HG03520 (cell line): Measurements from ENCODE around the gene GDPGP1.

Experiments used
- ATAC-seq: cut with Tn5 transposase; IDR thresholded peaks from one replicate; pipeline ENCODE4 v1.9.1; 2021; ENCODE audit warnings: mild to moderate bottlenecking, moderate library complexity; ENCODE audit not compliant: unreplicated experiment

The GDPGP1 gene

GRCh38 chr15:90294601-90295269 lies 60.7 kb downstream of the GDPGP1 start:
- no peak for ATAC-seq

- ATAC-seq, result no peak
Observed at GRCh38 chr15:90295270-90295648, 61.2 kb downstream of the GDPGP1 start.
